GDM1 (cell line): Measurements from ENCODE around the gene CLDN5.

Experiments used
- DNase-seq: peaks from one replicate; lab custom pipeline; 2025; lab: John Stamatoyannopoulos, UW

CLDN5 gene

GRCh38 chr22:19504900-19505734 is 19.1 kb downstream of the CLDN5 start:
- DNase-seq: no peak

GRCh38 chr22:19503869-19504268 is 20.3 kb downstream of the CLDN5 start:
- no peak for DNase-seq

GRCh38 chr22:19503367-19503766 is 20.8 kb downstream of the CLDN5 start:
- no peak for DNase-seq

- DNase-seq: no peak
These were observed 22.2 kb downstream of the CLDN5 start for GRCh38 chr22:19501897-19502447.

GRCh38 chr22:19499880-19500242 is 24.3 kb downstream of the CLDN5 start:
- DNase-seq: no peak

- no peak for DNase-seq
These were observed 24.9 kb downstream of the CLDN5 start for GRCh38 chr22:19499236-19499879.

GRCh38 chr22:19498866-19499190 is 25.4 kb downstream of the CLDN5 start:
- DNase-seq: no peak

- DNase-seq: no peak
These were observed 25.9 kb downstream of the CLDN5 start for GRCh38 chr22:19498154-19498865.

- DNase-seq: no peak
These were observed 27.0 kb downstream of the CLDN5 start for GRCh38 chr22:19497245-19497644.

- no peak for DNase-seq
These were observed 27.9 kb downstream of the CLDN5 start for GRCh38 chr22:19496324-19496630.

- no peak for DNase-seq
These were observed 28.5 kb downstream of the CLDN5 start for GRCh38 chr22:19495562-19496323.

GRCh38 chr22:19494676-19495173 is 29.5 kb downstream of the CLDN5 start:
- DNase-seq: no peak

GRCh38 chr22:19494001-19494560 is 30.1 kb downstream of the CLDN5 start:
- no peak for DNase-seq

- DNase-seq: no peak
These were observed 31.6 kb downstream of the CLDN5 start for GRCh38 chr22:19492504-19493174.

- no peak for DNase-seq
These were observed 33.5 kb downstream of the CLDN5 start for GRCh38 chr22:19490628-19491230.

- DNase-seq: no peak
These were observed 35.0 kb downstream of the CLDN5 start for GRCh38 chr22:19488884-19489843.

- DNase-seq: no peak
These were observed 35.9 kb downstream of the CLDN5 start for GRCh38 chr22:19488285-19488684.

- DNase-seq: no peak
These were observed 40.5 kb downstream of the CLDN5 start for GRCh38 chr22:19483481-19484244.

GRCh38 chr22:19482297-19482696 is 41.9 kb downstream of the CLDN5 start:
- DNase-seq: no peak
